ENCODE measurements around the gene DUSP8. TPM values are rescaled to one million over a fixed set of nuclear protein-coding genes. Genes with fewer than 3 reads are reported as not detected.
"Not testable (repeated sequence)": the region's sequence is repeated elsewhere in the genome, so short reads cannot be mapped to it uniquely, and the experiment has no call there.

DUSP8 gene
- total and polyA plus RNA-seq, 9 of the 15 experiments (the other 6 are each of a cell fraction or from before 2014, with no cell fraction given), result 0.14 to 2.0 (median 0.86) TPM; not detected in 2

- Histone ChIP-seq H3K27me3 (ENCODE audit: control insufficient read depth in 2 of 2, insufficient read depth in 2 of 2, low read length in 2 of 2) (no peaks in the 10 kb centered on the region), H3K27ac (ENCODE audit: extremely low read depth, low read depth, low read length) (no peak overlapping the region), H2AFZ (ENCODE audit: low read depth, low read length) (no peak overlapping the region), H3K9me3 (replicated peaks; ENCODE audit: control insufficient read depth, insufficient read depth, low read depth, low read length) (no peaks in the 10 kb centered on the region), H3K9me1 (ENCODE audit: control insufficient read depth, insufficient read depth, low read length) (peaks cover 13% of the 10 kb centered on the region), H4K20me1 (replicated peaks; ENCODE audit: control insufficient read depth, insufficient read depth, low read length) (peaks cover 70% of the 10 kb centered on the region), H3K9ac (ENCODE audit: insufficient read depth in 1 of 2, low read depth in 2 of 2, low read length in 2 of 2) (no peak overlapping the region), H3K4me1 (replicated peaks in 1 of 2; ENCODE audit: control insufficient read depth in 2 of 2, insufficient read depth in 2 of 2, low read length in 2 of 2) (peaks cover 9 to 48% of the 10 kb centered on the region in 2 experiments), H3K4me2 (ENCODE audit: insufficient read depth, low read length) (no peak overlapping the region), H3K79me2 (ENCODE audit: control insufficient read depth, insufficient read depth, low read length) (peaks cover 14% of the 10 kb centered on the region), H3K36me3 (ENCODE audit: control insufficient read depth, insufficient read depth, low read length) (no peaks in the 10 kb centered on the region), H3K4me3 (no peak overlapping the region)
- ATAC-seq (no peak), FAIRE-seq (no peak), DNase-seq (ENCODE audit: extremely low read depth in 1 of 4, low spot score in 3 of 4) (no peak)
- in situ Hi-C loops (cut with MboI), result no loop called here
- intact Hi-C loops (cut with micrococcal nuclease), result no loop called here
- WGBS (ENCODE audit: insufficient coverage, low coverage, missing lambda C conversion rate), result 50% methylated on average over 11 of the region's 11 CpGs
- no TSS peak for BruUV-seq (replicated peaks)
- no peak for TF ChIP-seq SREBF2 (CRISPR knock-in tag; IDR thresholded peaks at IDR 0.05)
- TF ChIP-seq TCF15 (CRISPR knock-in tag; IDR thresholded peaks at IDR 0.05), result no peak
- TF ChIP-seq ETS2 (tag; IDR thresholded peaks at IDR 0.05; ENCODE audit: borderline replicate concordance, poor library complexity, severe bottlenecking), result no peak
- TF ChIP-seq NFE2 (IDR thresholded peaks at IDR 0.05; ENCODE audit: low read depth), result 0 out of 2 replicates have a peak, but pooled peaks have one; percentile 17
- TF ChIP-seq ZNF75A (CRISPR knock-in tag; IDR thresholded peaks at IDR 0.05), result 0 out of 2 replicates have a peak, but pooled peaks have one; percentile 14
- CTCF ChIA-PET (ENCODE audit: low intra/inter-chr PET ratio), result no interaction called here
- POLR2A ChIA-PET, result interaction anchor here (0.6 kb wide), 1 partner anchor 18 kb away, joined by 3 read pairs; no protein-coding TSS in a partner anchor
Observed at GRCh38 chr11:1510928-1511327, 61.1 kb downstream of the DUSP8 start.

GRCh38 chr11:1510351-1510750, 61.7 kb downstream of the DUSP8 start:
- H3K27ac ChIP-seq (ENCODE audit: extremely low read depth, low read depth, low read length); H3K36me3 ChIP-seq (ENCODE audit: control insufficient read depth, insufficient read depth, low read length); ATAC-seq; H2AFZ ChIP-seq (ENCODE audit: low read depth, low read length); DNase-seq (ENCODE audit: extremely low read depth in 1 of 4, low spot score in 3 of 4); BruUV-seq (replicated peaks); H3K9me3 ChIP-seq (replicated peaks; ENCODE audit: control insufficient read depth, insufficient read depth, low read depth, low read length); H3K4me2 ChIP-seq (ENCODE audit: insufficient read depth, low read length); CTCF ChIA-PET (ENCODE audit: low intra/inter-chr PET ratio); H3K4me3 ChIP-seq; intact Hi-C loops (cut with micrococcal nuclease); FAIRE-seq; H3K9ac ChIP-seq (ENCODE audit: insufficient read depth in 1 of 2, low read depth in 2 of 2, low read length in 2 of 2); in situ Hi-C loops (cut with MboI); H3K27me3 ChIP-seq (ENCODE audit: control insufficient read depth in 2 of 2, insufficient read depth in 2 of 2, low read length in 2 of 2): not testable (repeated sequence)
- Histone ChIP-seq H3K9me1 (ENCODE audit: control insufficient read depth, insufficient read depth, low read length) (peaks cover 13% of the 10 kb centered on the region), H3K4me1 (replicated peaks in 1 of 2; ENCODE audit: control insufficient read depth in 2 of 2, insufficient read depth in 2 of 2, low read length in 2 of 2) (peaks cover 9 to 42% of the 10 kb centered on the region in 2 experiments), H3K79me2 (ENCODE audit: control insufficient read depth, insufficient read depth, low read length) (peaks cover 13% of the 10 kb centered on the region), H4K20me1 (replicated peaks; ENCODE audit: control insufficient read depth, insufficient read depth, low read length) (peaks cover 69% of the 10 kb centered on the region)
- 38% methylated on average over 1 of the region's 18 CpGs for whole genome bisulfite sequencing (ENCODE audit: insufficient coverage, low coverage, missing lambda C conversion rate)
- POLR2A ChIA-PET, result interaction anchor here (0.5 kb wide), 1 partner anchor 14 kb away, joined by 3 read pairs; no protein-coding TSS in a partner anchor
